ENCODE data around the gene CYTH1.

DNA sequence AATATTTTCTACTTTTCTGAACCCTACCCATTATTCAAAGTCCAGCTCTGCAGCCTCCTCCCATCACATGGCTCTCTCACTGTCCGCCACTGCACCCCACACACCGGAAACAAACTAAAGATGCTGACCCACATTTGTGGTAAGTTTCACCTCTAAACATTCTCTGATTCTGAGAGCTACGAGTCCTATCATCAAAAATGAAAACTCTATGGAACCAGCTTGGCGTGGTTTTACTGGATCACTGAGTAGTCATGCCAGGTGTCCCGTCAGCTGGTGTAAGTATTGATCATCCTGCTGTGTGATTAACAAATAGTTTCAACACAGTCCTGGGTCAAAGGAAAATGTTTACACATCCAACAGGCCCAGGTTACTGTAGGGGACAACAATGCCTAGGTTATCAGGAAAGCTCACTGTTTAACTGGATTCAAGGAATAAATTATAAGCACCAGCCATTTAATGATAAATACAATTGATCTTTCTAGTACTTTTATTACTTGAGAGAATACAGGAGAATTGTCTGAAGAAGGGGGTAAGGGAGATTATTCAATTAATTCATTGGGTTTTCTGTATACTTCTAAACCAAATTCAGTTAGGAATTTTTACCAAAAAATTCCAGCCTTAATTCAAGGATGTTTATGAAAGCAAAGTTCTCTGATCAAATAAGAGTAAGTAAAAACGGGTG, 33.9 kb downstream of the CYTH1 start:
- TF ChIP-seq, protein P1, sequence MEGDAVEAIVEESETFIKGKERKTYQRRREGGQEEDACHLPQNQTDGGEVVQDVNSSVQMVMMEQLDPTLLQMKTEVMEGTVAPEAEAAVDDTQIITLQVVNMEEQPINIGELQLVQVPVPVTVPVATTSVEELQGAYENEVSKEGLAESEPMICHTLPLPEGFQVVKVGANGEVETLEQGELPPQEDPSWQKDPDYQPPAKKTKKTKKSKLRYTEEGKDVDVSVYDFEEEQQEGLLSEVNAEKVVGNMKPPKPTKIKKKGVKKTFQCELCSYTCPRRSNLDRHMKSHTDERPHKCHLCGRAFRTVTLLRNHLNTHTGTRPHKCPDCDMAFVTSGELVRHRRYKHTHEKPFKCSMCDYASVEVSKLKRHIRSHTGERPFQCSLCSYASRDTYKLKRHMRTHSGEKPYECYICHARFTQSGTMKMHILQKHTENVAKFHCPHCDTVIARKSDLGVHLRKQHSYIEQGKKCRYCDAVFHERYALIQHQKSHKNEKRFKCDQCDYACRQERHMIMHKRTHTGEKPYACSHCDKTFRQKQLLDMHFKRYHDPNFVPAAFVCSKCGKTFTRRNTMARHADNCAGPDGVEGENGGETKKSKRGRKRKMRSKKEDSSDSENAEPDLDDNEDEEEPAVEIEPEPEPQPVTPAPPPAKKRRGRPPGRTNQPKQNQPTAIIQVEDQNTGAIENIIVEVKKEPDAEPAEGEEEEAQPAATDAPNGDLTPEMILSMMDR (IDR thresholded peaks at IDR 0.05; ENCODE audit: insufficient read depth, low read depth, low read length) = no peak
- no peak for TF ChIP-seq EZH2 (IDR thresholded peaks at IDR 0.05; ENCODE audit: insufficient read depth, low read length)

Measured in astrocyte (in vitro differentiated cells and primary cell).